ENCODE results near the gene ARID4A.

Gene ARID4A

DNA sequence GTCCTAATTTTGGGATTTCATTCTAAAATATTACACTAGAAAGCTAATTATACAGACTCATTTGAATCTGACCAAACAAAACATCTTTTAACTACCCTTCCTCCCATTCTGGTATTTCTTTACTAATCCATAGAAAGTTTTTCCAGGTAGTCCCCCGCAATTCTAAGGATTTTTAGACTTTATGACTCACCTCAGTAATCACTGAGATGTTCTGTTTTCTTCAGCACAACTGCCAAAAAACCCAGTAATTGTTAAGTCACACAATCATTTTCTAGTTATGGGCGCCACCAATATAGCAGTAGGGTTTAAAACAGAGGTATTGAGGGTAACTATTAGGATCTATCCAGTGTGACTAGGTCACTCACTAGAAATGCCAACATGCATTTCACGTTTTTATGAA is 1.6 kb upstream of the ARID4A start:
- H3K27me3 ChIP-seq (ENCODE audit: insufficient read depth, low read length, poor library complexity): no peaks in the 10 kb centered on the region
- no peak for ATAC-seq (ENCODE audit: insufficient read depth, low read depth)
- H3K4me2 ChIP-seq (ENCODE audit: insufficient read depth, low read length): peak overlapping the region; percentile 86
- no peak overlapping the region for H2AFZ ChIP-seq (ENCODE audit: low read depth, low read length)
- peaks cover 46% of the 10 kb centered on the region for H3K36me3 ChIP-seq (ENCODE audit: insufficient read depth, low read length)
- H3K4me3 ChIP-seq (ENCODE audit: low read depth in 1 of 2, low read length in 2 of 2): peak overlapping the region; percentile 80 to 90
- peaks cover 47% of the 10 kb centered on the region for H3K4me1 ChIP-seq (ENCODE audit: insufficient read depth, low read length)
- TF ChIP-seq, protein P1, sequence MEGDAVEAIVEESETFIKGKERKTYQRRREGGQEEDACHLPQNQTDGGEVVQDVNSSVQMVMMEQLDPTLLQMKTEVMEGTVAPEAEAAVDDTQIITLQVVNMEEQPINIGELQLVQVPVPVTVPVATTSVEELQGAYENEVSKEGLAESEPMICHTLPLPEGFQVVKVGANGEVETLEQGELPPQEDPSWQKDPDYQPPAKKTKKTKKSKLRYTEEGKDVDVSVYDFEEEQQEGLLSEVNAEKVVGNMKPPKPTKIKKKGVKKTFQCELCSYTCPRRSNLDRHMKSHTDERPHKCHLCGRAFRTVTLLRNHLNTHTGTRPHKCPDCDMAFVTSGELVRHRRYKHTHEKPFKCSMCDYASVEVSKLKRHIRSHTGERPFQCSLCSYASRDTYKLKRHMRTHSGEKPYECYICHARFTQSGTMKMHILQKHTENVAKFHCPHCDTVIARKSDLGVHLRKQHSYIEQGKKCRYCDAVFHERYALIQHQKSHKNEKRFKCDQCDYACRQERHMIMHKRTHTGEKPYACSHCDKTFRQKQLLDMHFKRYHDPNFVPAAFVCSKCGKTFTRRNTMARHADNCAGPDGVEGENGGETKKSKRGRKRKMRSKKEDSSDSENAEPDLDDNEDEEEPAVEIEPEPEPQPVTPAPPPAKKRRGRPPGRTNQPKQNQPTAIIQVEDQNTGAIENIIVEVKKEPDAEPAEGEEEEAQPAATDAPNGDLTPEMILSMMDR (IDR thresholded peaks at IDR 0.05; ENCODE audit: borderline replicate concordance, extremely low read depth, low read length, poor library complexity, severe bottlenecking): no peak
- no peak for TF ChIP-seq EZH2 (IDR thresholded peaks at IDR 0.05; ENCODE audit: borderline replicate concordance, low read depth, low read length, severe bottlenecking)
- H3K27ac ChIP-seq (ENCODE audit: low read length): peak overlapping the region; percentile 95
- DNase-seq: no peak
- no peaks in the 10 kb centered on the region for H3K9me3 ChIP-seq (ENCODE audit: insufficient read depth, low read length, severe bottlenecking)
- peaks cover 92% of the 10 kb centered on the region for H3K79me2 ChIP-seq (ENCODE audit: insufficient read depth, low read length)
- H4K20me1 ChIP-seq (ENCODE audit: insufficient read depth, low read length): peaks cover 47% of the 10 kb centered on the region
- peak overlapping the region; percentile 77 for H3K9ac ChIP-seq (ENCODE audit: low read depth, low read length)

DNA sequence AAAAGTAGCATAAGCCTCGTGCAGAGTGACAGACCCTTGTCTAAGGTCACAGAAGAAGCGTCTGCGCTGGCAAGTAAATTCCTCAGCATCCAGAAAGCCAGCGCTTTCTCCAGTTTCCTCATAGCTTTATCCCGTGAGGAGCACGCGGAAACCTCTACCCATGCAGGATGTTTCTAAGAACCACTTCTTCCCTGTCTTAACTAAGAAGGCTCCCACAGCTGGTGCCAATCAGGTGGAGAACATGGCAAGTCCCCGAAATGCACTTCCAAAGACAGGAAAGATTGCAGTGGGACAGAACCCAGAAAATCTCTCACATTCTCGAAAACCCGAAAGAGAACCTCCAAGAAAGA is 968 bp upstream of the ARID4A start:
- peaks cover 44% of the 10 kb centered on the region for H4K20me1 ChIP-seq (ENCODE audit: insufficient read depth, low read length)
- DNase-seq: no peak
- H3K9ac ChIP-seq (ENCODE audit: low read depth, low read length): peak overlapping the region; percentile 77
- peaks cover 89% of the 10 kb centered on the region for H3K79me2 ChIP-seq (ENCODE audit: insufficient read depth, low read length)
- H3K27me3 ChIP-seq (ENCODE audit: insufficient read depth, low read length, poor library complexity): no peaks in the 10 kb centered on the region
- peaks cover 40% of the 10 kb centered on the region for H3K36me3 ChIP-seq (ENCODE audit: insufficient read depth, low read length)
- peaks cover 47% of the 10 kb centered on the region for H3K4me1 ChIP-seq (ENCODE audit: insufficient read depth, low read length)
- peak overlapping the region; percentile 85 for H2AFZ ChIP-seq (ENCODE audit: low read depth, low read length)
- H3K27ac ChIP-seq (ENCODE audit: low read length): peak overlapping the region; percentile 95
- TF ChIP-seq EZH2 (IDR thresholded peaks at IDR 0.05; ENCODE audit: borderline replicate concordance, low read depth, low read length, severe bottlenecking): no peak
- TF ChIP-seq, protein P1 (IDR thresholded peaks at IDR 0.05; ENCODE audit: borderline replicate concordance, extremely low read depth, low read length, poor library complexity, severe bottlenecking): no peak
- ATAC-seq (ENCODE audit: insufficient read depth, low read depth): peak; percentile 3; the same call in 2 of the 3 replicates
- peak overlapping the region; percentile 86 for H3K4me2 ChIP-seq (ENCODE audit: insufficient read depth, low read length)
- H3K9me3 ChIP-seq (ENCODE audit: insufficient read depth, low read length, severe bottlenecking): no peaks in the 10 kb centered on the region
- H3K4me3 ChIP-seq (ENCODE audit: low read depth in 1 of 2, low read length in 2 of 2): peak overlapping the region; percentile 80 to 90

DNA sequence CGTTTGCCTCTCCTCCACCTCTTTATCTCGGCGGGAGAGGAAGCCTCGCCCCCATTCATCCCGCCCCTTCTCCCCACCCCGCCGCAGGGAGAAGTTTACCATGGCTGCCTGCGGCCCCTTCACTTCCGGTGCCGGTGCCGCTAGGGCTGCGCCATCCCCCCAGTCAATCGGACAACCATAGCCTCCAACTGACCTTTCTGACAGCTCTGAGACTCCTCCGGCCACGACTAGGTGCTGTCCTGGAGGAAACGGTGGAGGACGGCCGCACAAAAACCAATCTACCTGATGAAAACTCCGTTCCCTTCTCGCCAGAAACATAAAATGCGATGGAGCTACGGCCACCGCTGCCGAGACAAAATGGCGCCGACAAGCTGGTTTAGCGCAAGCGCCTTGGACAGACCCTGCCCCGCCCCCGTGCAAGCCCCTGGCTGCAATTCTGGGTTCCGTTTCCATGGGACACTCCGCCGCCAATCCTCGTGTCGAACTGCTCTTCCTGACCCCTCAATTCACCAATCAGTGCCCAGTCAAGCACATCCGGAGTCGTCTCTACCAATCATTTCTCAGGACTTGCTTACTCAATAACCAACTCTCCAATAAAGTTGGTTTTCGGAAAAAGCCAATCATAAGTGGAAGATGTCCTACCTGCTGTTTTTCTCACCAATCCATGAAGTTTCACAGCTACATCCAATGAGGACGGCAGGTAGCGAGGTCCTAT is 436 bp upstream of the ARID4A start:
- DNase-seq (peak; percentile 99), ATAC-seq (ENCODE audit: insufficient read depth, low read depth) (peak; percentile 86)
- peak overlapping the region; percentile 95 for H3K27ac ChIP-seq (ENCODE audit: low read length)
- peak overlapping the region; percentile 77 for H3K9ac ChIP-seq (ENCODE audit: low read depth, low read length)
- H3K9me3 ChIP-seq (ENCODE audit: insufficient read depth, low read length, severe bottlenecking): no peaks in the 10 kb centered on the region
- H3K4me3 ChIP-seq (ENCODE audit: low read depth in 1 of 2, low read length in 2 of 2): peak overlapping the region; percentile 80 to 90
- H4K20me1 ChIP-seq (ENCODE audit: insufficient read depth, low read length): peaks cover 39% of the 10 kb centered on the region
- peak overlapping the region; percentile 89 for H2AFZ ChIP-seq (ENCODE audit: low read depth, low read length)
- H3K79me2 ChIP-seq (ENCODE audit: insufficient read depth, low read length): peaks cover 86% of the 10 kb centered on the region
- peaks cover 47% of the 10 kb centered on the region for H3K4me1 ChIP-seq (ENCODE audit: insufficient read depth, low read length)
- H3K27me3 ChIP-seq (ENCODE audit: insufficient read depth, low read length, poor library complexity): no peaks in the 10 kb centered on the region
- H3K4me2 ChIP-seq (ENCODE audit: insufficient read depth, low read length): peak overlapping the region; percentile 86; the same call in 1 of the 2 replicates
- peak; percentile 98 for TF ChIP-seq EZH2 (IDR thresholded peaks at IDR 0.05; ENCODE audit: borderline replicate concordance, low read depth, low read length, severe bottlenecking)
- TF ChIP-seq, protein P1 (IDR thresholded peaks at IDR 0.05; ENCODE audit: borderline replicate concordance, extremely low read depth, low read length, poor library complexity, severe bottlenecking): peak; percentile 25
- H3K36me3 ChIP-seq (ENCODE audit: insufficient read depth, low read length): peaks cover 34% of the 10 kb centered on the region

Measured in DND-41 (cell line).